Calu3 (cell line): ENCODE results near the gene RAD51B. TPM values are rescaled to one million over a fixed set of nuclear protein-coding genes. Genes with fewer than 3 reads are reported as not detected.

Source experiments
- BruUV-seq: library from RNA; stranded (reverse); fragments of 400-500 nt; replicated peaks from 2 replicates; lab custom pipeline; 2021; lab: Mats Ljungman, UMichigan
- CTCF ChIA-PET: fragments of 300-600 bp; sonication (Branson Sonifier 250); formaldehyde crosslinking; loops from one replicate; lab custom pipeline; 2022; ENCODE audit warnings: antibody characterized with exemption; lab: Charles Lee
- DNase-seq: peaks from one replicate; pipeline ENCODE4 v3.0.0; 2022
- H3K27ac Mint-ChIP-seq: one replicate; pipeline ENCODE4 v1.8.0; 2022; ENCODE audit warnings: mixed read lengths; ENCODE audit not compliant: unreplicated experiment
- H3K27me3 Mint-ChIP-seq: one replicate; pipeline ENCODE4 v1.8.0; 2022; ENCODE audit warnings: mixed read lengths; ENCODE audit not compliant: unreplicated experiment
- H3K36me3 Mint-ChIP-seq: one replicate; pipeline ENCODE4 v1.8.0; 2022; ENCODE audit warnings: mild to moderate bottlenecking, moderate library complexity, mixed read lengths; ENCODE audit not compliant: insufficient read depth, unreplicated experiment
- H3K4me1 Mint-ChIP-seq: one replicate; pipeline ENCODE4 v1.8.0; 2022; ENCODE audit warnings: mild to moderate bottlenecking, low read depth, mixed read lengths; ENCODE audit not compliant: unreplicated experiment
- H3K4me3 Mint-ChIP-seq: one replicate; pipeline ENCODE4 v1.8.0; 2022; ENCODE audit warnings: mild to moderate bottlenecking, low read depth, moderate library complexity, mixed read lengths; ENCODE audit not compliant: unreplicated experiment
- H3K9me3 Mint-ChIP-seq: one replicate; pipeline ENCODE4 v1.8.0; 2022; ENCODE audit warnings: low read depth, mixed read lengths; ENCODE audit not compliant: unreplicated experiment
- intact Hi-C: fragments of 100-400 bp; cut with micrococcal nuclease; formaldehyde crosslinking; loops from one replicate; pipeline ENCODE4 v1.10.0; 2022; ENCODE audit not compliant: unreplicated experiment
- total RNA-seq: library from RNA; stranded (reverse); gene quantifications from 2 replicates; pipeline ENCODE4 v1.2.3, GENCODE V29; 2022
- TF ChIP-seq, protein P1 (sequence below): fragments of 200-600 bp; IDR thresholded peaks from one replicate; pipeline ENCODE4 v1.8.0; 2022; ENCODE audit warnings: antibody characterized with exemption; ENCODE audit not compliant: unreplicated experiment

RAD51B gene
- total RNA-seq, 1 experiment from 2014 or later: 24.7 TPM

DNA sequence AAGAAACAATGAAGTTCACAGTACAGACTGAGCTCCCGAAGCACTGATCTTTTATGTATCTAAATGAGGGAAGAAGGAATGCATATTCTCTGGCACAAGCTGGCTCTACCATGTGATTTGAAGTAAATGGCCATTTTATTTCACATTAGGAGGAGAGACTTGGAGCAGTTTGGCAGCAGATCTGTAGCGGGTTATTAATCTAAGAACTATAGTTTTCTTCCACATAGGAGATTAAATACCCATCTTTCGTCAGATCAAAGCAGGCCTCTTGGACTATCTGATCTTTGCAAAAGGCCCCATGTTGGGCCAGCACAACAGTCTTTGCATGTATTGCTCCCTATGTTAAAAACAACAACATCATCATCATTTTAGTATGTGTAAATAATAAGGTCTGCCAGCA, 495.5 kb downstream of the RAD51B start:
- Mint-ChIP-seq H3K36me3 (no peaks in the 10 kb centered on the region), H3K27me3 (no peaks in the 10 kb centered on the region), H3K4me1 (peaks cover 4% of the 10 kb centered on the region), H3K27ac (no peak overlapping the region), H3K9me3 (no peaks in the 10 kb centered on the region), H3K4me3 (no peak overlapping the region)
- TF ChIP-seq, protein P1, sequence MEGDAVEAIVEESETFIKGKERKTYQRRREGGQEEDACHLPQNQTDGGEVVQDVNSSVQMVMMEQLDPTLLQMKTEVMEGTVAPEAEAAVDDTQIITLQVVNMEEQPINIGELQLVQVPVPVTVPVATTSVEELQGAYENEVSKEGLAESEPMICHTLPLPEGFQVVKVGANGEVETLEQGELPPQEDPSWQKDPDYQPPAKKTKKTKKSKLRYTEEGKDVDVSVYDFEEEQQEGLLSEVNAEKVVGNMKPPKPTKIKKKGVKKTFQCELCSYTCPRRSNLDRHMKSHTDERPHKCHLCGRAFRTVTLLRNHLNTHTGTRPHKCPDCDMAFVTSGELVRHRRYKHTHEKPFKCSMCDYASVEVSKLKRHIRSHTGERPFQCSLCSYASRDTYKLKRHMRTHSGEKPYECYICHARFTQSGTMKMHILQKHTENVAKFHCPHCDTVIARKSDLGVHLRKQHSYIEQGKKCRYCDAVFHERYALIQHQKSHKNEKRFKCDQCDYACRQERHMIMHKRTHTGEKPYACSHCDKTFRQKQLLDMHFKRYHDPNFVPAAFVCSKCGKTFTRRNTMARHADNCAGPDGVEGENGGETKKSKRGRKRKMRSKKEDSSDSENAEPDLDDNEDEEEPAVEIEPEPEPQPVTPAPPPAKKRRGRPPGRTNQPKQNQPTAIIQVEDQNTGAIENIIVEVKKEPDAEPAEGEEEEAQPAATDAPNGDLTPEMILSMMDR: no peak
- no peak for DNase-seq
- CTCF ChIA-PET: interaction anchor here (0.6 kb wide), 1 partner anchor 34 kb away, joined by 3 read pairs; no protein-coding TSS in a partner anchor
- intact Hi-C loops: no loop called here
- no TSS peak for BruUV-seq

DNA sequence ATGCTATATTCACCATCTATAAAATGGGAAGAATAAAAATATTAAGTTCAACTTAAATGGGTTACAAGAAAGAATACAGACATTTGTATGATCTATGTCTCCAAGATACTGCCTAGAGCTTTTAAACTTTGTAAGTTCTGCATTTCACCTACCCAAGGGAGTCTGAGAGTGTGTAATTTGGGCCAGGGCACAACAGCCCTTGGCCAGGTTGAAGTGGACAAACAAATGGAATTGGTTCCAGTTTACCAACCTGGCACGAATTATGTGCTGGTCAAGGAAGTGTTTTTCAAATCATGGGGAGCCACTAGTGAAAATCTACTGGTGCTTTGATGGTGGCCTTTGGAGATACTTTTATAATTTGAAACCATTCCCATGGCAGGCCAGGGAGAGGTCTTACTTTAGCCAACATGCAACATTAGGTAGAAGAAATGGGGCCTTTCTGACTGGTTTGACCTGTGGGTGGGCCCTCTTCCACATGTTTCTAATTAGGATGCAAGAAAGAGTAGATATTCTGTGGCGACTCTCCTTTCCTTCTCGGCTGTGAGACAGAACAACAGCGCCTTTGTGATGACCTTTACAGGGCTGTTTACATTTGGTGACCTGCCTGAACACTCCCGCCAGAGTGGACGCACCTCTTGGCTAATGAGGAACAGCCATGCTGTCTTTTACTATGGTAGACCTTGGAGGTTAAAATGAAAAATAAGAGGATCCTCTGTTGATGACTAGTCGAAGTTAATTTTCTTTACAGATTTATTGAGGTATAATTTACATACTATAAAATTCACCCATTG, 496.7 kb downstream of the RAD51B start:
- Mint-ChIP-seq H3K4me3 (no peak overlapping the region), H3K4me1 (no peaks in the 10 kb centered on the region), H3K9me3 (no peaks in the 10 kb centered on the region), H3K36me3 (no peaks in the 10 kb centered on the region), H3K27ac (no peak overlapping the region), H3K27me3 (no peaks in the 10 kb centered on the region)
- TF ChIP-seq, protein P1: no peak
- CTCF ChIA-PET: no interaction called here
- BruUV-seq: no TSS peak
- intact Hi-C loops: no loop called here
- DNase-seq: no peak

DNA sequence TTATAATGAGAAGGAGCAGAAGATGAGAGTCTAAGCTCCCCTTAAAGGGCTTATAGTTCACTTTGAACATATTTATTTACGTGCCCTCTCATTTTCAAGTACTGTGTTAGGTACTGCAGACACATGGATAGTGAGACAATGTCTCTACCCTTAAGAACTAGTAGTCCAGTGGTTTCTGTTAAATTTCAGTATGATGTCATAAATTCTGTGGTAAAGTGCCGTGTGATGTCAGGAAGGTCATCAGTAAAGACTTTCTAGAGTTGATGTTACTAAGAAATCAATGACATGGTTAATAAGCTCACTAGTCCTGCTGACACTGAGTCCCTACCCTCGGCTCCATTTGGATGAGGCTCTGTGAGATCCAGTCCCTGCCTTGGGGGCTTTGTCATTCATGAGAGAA, 497.7 kb downstream of the RAD51B start:
- no peaks in the 10 kb centered on the region for H3K36me3 Mint-ChIP-seq
- CTCF ChIA-PET: interaction anchor here (0.6 kb wide), 2 partner anchors 11 to 894 kb away, joined by 3 to 4 read pairs; no protein-coding TSS in a partner anchor
- intact Hi-C loops: no loop called here
- no peaks in the 10 kb centered on the region for H3K27me3 Mint-ChIP-seq
- H3K9me3 Mint-ChIP-seq: no peaks in the 10 kb centered on the region
- H3K4me3 Mint-ChIP-seq: no peak overlapping the region
- TF ChIP-seq, protein P1: no peak
- H3K4me1 Mint-ChIP-seq: no peaks in the 10 kb centered on the region
- no peak for DNase-seq
- no peak overlapping the region for H3K27ac Mint-ChIP-seq
- BruUV-seq: no TSS peak

DNA sequence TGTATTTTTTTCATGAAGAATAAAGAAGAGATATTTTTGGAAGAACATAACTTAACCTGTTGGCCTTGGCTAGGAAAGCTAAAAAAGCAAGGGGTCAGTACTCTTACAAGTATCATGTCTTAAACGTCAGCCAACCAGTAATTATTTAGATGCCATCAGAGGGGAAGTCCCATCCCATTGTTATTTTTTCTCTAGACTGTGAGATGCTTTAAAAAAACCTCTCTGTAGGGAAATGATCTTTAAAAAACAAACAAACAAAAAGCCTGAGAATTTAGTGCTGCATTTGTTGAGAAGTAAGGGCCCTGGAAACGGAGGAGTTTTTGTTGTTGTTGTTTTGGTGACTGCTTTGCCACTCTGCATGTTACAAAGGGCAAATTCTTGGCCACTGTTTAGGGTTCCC, 499.2 kb downstream of the RAD51B start:
- Mint-ChIP-seq H3K9me3 (no peaks in the 10 kb centered on the region), H3K4me1 (no peaks in the 10 kb centered on the region), H3K4me3 (no peak overlapping the region), H3K36me3 (no peaks in the 10 kb centered on the region), H3K27me3 (no peaks in the 10 kb centered on the region), H3K27ac (no peak overlapping the region)
- TF ChIP-seq, protein P1: no peak
- intact Hi-C loops: no loop called here
- CTCF ChIA-PET: interaction anchor here (1.1 kb wide), 1 partner anchor 11 kb away, joined by 3 read pairs; no protein-coding TSS in a partner anchor
- no peak for DNase-seq
- BruUV-seq: no TSS peak
